HG02970 (cell line): ENCODE data around the gene CDC42BPA.
"Not testable (repeated sequence)": the region's sequence is repeated elsewhere in the genome, so short reads cannot be mapped to it uniquely, and the experiment has no call there.

Experiments used
- ATAC-seq: cut with Tn5 transposase; IDR thresholded peaks from one replicate; pipeline ENCODE4 v1.9.1; 2021; ENCODE audit warnings: mild to moderate bottlenecking, moderate library complexity, moderate number of reproducible peaks; ENCODE audit not compliant: unreplicated experiment, low FRiP score

The CDC42BPA gene

DNA sequence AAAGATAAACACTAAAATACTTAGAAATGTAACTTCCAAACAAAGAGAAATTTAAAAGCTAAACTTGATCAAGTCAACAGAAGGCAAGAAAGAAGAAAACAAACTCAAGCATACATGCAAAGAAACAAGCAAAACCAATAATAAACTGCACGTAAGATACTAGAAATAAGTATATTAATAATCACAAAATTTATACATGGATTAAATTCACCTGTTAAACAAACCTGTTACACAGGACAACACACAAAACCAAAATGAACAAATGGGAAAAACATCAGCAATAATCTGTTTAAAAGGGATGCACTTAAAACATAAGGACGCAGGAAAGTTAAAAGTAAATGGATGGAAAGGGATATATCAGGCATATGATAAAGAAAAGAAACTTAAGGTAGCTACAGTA, 165.8 kb downstream of the CDC42BPA start:
- ATAC-seq = no peak

GRCh38 chr1:227140376-227140775, 177.9 kb downstream of the CDC42BPA start:
- no peak for ATAC-seq

DNA sequence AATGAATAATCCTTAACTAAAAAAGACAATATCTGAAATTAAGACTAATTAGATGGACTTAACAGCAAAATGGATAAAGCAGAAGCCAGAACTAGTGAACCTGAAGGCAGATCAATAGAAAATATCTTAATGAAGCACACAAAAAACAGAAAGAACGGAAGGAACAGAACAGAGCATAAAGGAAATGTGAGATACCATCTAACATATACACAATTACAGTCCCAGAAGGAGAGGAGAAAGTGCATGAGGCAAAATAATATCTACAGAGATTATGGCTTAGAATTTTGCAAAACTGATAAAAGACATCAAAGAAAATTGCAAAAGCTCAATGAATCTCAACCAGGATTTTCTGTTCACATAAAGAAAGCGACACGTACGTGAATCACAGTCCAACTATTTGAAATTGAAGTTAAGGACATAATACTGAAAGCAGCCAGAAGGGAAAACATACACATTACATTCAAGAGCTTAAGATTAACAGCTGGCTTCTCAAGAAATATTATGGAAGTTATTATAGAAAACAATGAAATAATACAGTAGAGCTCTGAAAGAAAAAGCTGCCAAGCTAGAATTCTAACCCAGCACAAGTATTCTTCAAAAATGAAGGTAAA, 182.0 kb downstream of the CDC42BPA start:
- no peak for ATAC-seq

GRCh38 chr1:227134686-227135314, 183.5 kb downstream of the CDC42BPA start:
- no peak for ATAC-seq

- not testable (repeated sequence) for ATAC-seq
Measured at GRCh38 chr1:227132695-227133094, 185.6 kb downstream of the CDC42BPA start.

- ATAC-seq = no peak
Measured at GRCh38 chr1:227131193-227131592, 187.1 kb downstream of the CDC42BPA start.

GRCh38 chr1:227127891-227128290, 190.4 kb downstream of the CDC42BPA start:
- no peak for ATAC-seq

DNA sequence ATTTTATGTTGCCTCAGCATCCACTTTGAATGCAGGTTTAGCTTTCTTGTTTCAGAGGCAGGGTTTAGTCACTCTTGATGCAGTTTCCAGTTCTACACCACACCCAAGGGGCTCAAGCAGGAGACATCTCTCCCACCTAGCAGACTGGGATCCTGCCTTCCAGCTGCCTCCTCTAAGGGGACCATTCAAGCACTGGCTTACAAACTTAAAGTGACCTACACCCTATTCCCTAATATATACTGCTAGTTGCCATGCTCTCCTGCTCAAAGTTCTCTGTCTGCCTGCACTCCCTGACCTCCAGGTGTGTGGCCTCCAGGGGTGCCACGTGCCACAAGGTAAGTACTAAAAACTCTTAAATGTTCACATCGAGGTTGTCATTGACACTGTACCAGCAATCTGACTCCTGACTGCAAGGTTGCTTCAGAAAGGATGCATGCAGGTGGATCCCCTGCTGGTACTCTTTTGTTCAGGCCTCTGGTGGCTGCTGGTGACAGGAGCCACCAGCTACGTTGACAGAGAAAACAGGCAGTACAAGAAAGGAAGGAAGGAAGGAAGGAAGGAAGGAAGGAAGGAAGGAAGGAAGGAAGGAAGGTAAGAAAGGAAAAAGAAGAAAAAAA, 192.3 kb downstream of the CDC42BPA start:
- ATAC-seq = no peak

DNA sequence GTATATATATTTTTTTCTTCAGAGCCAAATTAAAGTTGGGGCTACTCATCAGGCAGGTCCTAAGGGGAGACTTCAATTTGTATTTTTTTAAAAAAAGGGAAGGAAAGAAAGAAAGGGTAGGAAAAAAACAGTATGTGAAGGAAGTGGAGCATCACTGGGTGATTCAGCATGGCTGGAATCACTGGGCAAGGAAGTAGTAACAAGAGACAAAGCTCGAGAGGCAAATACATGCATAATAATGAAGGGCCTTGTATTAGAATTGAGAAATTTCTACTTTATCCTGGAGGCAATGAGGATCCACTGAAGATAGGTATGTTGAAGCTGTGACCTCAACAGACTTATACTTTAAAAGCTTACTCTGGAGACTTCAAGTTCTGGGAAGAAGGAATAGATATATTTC, 193.8 kb downstream of the CDC42BPA start:
- no peak for ATAC-seq

- ATAC-seq = no peak
Measured at GRCh38 chr1:227120826-227121225, 197.5 kb downstream of the CDC42BPA start.

- ATAC-seq = no peak
Measured at GRCh38 chr1:227112538-227112937, 205.8 kb downstream of the CDC42BPA start.

GRCh38 chr1:227111782-227112181, 206.5 kb downstream of the CDC42BPA start:
- ATAC-seq = no peak

- ATAC-seq = not testable (repeated sequence)
Measured at GRCh38 chr1:227105291-227105690, 213.0 kb downstream of the CDC42BPA start.

GRCh38 chr1:227102056-227102455, 216.2 kb downstream of the CDC42BPA start:
- ATAC-seq = no peak

DNA sequence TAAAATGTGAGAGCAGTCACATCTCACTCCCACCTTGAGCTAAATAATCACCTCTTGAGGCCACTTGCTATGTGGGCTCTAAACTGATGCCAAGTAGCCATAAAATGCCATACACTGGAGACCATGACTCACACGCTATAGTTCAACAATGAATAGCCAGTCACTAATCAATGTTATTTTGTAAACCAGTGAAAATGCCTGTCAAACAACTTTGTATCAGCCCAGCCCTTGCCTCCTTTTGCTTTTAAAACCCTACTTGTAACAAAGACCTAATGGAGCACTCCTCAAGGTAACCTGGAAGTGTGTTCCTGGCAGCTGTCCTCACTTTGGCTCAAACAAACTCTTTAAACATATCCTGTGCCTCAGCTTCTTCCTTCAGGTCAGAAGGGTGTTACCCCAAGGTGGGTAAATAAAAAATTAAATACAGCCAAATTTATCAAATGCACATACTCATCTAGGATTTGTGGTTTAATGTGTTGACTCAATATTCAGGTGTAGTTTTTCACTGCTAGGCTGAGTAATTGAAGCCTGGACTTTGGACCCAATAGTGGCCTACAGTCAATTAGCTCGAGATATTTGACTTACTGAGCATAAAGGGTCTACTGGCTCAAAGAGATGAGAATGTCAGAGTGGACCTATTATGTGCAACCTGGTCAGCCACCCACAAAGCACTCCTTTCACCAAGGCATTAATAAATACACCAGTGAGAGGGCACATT, 223.9 kb downstream of the CDC42BPA start:
- ATAC-seq = no peak

- ATAC-seq = no peak
Measured at GRCh38 chr1:227093309-227093708, 225.0 kb downstream of the CDC42BPA start.

DNA sequence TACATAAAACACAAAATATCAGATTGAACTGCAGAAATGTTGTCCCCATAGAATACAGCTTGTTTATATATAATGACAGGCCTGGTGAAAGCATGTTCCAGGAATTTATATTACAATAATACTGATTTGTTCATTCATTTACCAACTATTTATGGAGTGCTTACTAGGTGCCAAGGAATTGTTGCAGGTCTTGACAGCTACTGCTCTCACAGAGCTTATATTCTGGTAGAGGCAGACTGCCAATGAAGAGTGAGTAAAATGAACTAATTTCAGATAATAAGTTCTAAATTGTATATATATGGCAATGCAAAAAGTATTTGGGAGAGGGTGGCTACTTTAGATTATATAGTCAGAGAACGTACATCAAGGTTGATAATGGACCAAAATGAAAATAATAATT, 226.2 kb downstream of the CDC42BPA start:
- no peak for ATAC-seq

GRCh38 chr1:227086636-227087035, 231.7 kb downstream of the CDC42BPA start:
- no peak for ATAC-seq

GRCh38 chr1:227082999-227083746, 235.1 kb downstream of the CDC42BPA start:
- ATAC-seq = no peak

GRCh38 chr1:227077783-227078182, 240.5 kb downstream of the CDC42BPA start:
- ATAC-seq = no peak

GRCh38 chr1:227073786-227074185, 244.5 kb downstream of the CDC42BPA start:
- ATAC-seq = no peak
